ENCODE measurements around the gene NRP2. TPM values are rescaled to one million over a fixed set of nuclear protein-coding genes. Genes with fewer than 3 reads are reported as not detected.
A peak's percentile ranks its signal among the peaks of the same experiment; 100 is the strongest.

The NRP2 gene
- total RNA-seq, 2 donors from 2014 or later = 69.7 to 92.4 TPM

GRCh38 chr2:205714058-205714776 lies 31.9 kb downstream of the NRP2 start:
- Histone ChIP-seq H3K9me3 (ENCODE audit: control insufficient read depth, low read length) (no peaks in the 10 kb centered on the region), H3K27ac (ENCODE audit: low read depth, low read length) (peak overlapping the region; percentile 30), H3K27me3 (ENCODE audit: control insufficient read depth, insufficient read depth, low read length, poor library complexity, severe bottlenecking) (no peaks in the 10 kb centered on the region), H3K9ac (ENCODE audit: extremely low read depth, low read length, poor library complexity, severe bottlenecking) (no peak overlapping the region), H3K4me1 (ENCODE audit: control insufficient read depth, insufficient read depth, low read length) (peaks cover 35% of the 10 kb centered on the region), H3K4me3 (ENCODE audit: low read length) (no peak overlapping the region), H3K36me3 (ENCODE audit: control insufficient read depth, insufficient read depth, low read length) (peaks cover 45% of the 10 kb centered on the region)
- peaks cover 47% of the 10 kb centered on the region for H3K4me1 Mint-ChIP-seq
- peak overlapping the region; percentile 8 for H3K27ac Mint-ChIP-seq
- no peaks in the 10 kb centered on the region for H3K9me3 Mint-ChIP-seq
- no peak for TF ChIP-seq CTCF (conservative IDR thresholded peaks at IDR 0.05)
- WGBS, 2 experiments (ENCODE audit: insufficient coverage in 1 of 2, insufficient read length in 1 of 2) = 87 to 95% methylated on average over 4 to 5 of the region's 5 CpGs
- H3K36me3 Mint-ChIP-seq (ENCODE audit: low read depth) = peaks cover 38% of the 10 kb centered on the region
- no peaks in the 10 kb centered on the region for H3K27me3 Mint-ChIP-seq (ENCODE audit: insufficient read depth)
- DNase-seq = no peak
- H3K4me3 Mint-ChIP-seq = no peak overlapping the region

GRCh38 chr2:205714789-205715720 lies 32.8 kb downstream of the NRP2 start:
- Histone ChIP-seq H3K27ac (ENCODE audit: low read depth, low read length) (peak overlapping the region; percentile 30), H3K4me1 (ENCODE audit: control insufficient read depth, insufficient read depth, low read length) (peaks cover 35% of the 10 kb centered on the region), H3K27me3 (ENCODE audit: control insufficient read depth, insufficient read depth, low read length, poor library complexity, severe bottlenecking) (no peaks in the 10 kb centered on the region), H3K4me3 (ENCODE audit: low read length) (no peak overlapping the region), H3K9ac (ENCODE audit: extremely low read depth, low read length, poor library complexity, severe bottlenecking) (no peak overlapping the region), H3K36me3 (ENCODE audit: control insufficient read depth, insufficient read depth, low read length) (peaks cover 37% of the 10 kb centered on the region), H3K9me3 (ENCODE audit: control insufficient read depth, low read length) (no peaks in the 10 kb centered on the region)
- TF ChIP-seq CTCF (conservative IDR thresholded peaks at IDR 0.05) = no peak
- Mint-ChIP-seq H3K27ac (peak overlapping the region; percentile 8), H3K27me3 (ENCODE audit: insufficient read depth) (no peaks in the 10 kb centered on the region), H3K4me1 (peaks cover 55% of the 10 kb centered on the region), H3K36me3 (ENCODE audit: low read depth) (peaks cover 35% of the 10 kb centered on the region), H3K4me3 (no peak overlapping the region), H3K9me3 (no peaks in the 10 kb centered on the region)
- DNase-seq = no peak
- WGBS, 2 experiments (ENCODE audit: insufficient coverage in 1 of 2, insufficient read length in 1 of 2) = 88% methylated on average over 10 to 13 of the region's 13 CpGs

- Histone ChIP-seq H3K4me1 (ENCODE audit: control insufficient read depth, insufficient read depth, low read length) (peaks cover 35% of the 10 kb centered on the region), H3K9ac (ENCODE audit: extremely low read depth, low read length, poor library complexity, severe bottlenecking) (no peak overlapping the region), H3K27me3 (ENCODE audit: control insufficient read depth, insufficient read depth, low read length, poor library complexity, severe bottlenecking) (no peaks in the 10 kb centered on the region), H3K36me3 (ENCODE audit: control insufficient read depth, insufficient read depth, low read length) (peaks cover 37% of the 10 kb centered on the region), H3K9me3 (ENCODE audit: control insufficient read depth, low read length) (no peaks in the 10 kb centered on the region), H3K27ac (ENCODE audit: low read depth, low read length) (no peak overlapping the region), H3K4me3 (ENCODE audit: low read length) (no peak overlapping the region)
- no peaks in the 10 kb centered on the region for H3K27me3 Mint-ChIP-seq (ENCODE audit: insufficient read depth)
- WGBS, 2 experiments (ENCODE audit: insufficient coverage in 1 of 2, insufficient read length in 1 of 2) = 93 to 96% methylated on average over 17 to 20 of the region's 20 CpGs
- peaks cover 64% of the 10 kb centered on the region for H3K4me1 Mint-ChIP-seq
- peak; percentile 74 for TF ChIP-seq CTCF (conservative IDR thresholded peaks at IDR 0.05)
- peak; percentile 87 for DNase-seq
- no peak overlapping the region for H3K4me3 Mint-ChIP-seq
- peaks cover 32% of the 10 kb centered on the region for H3K36me3 Mint-ChIP-seq (ENCODE audit: low read depth)
- H3K27ac Mint-ChIP-seq = no peak overlapping the region
- H3K9me3 Mint-ChIP-seq = no peaks in the 10 kb centered on the region
Measured at GRCh38 chr2:205715831-205716525, 33.7 kb downstream of the NRP2 start.

All from endodermal cell (in vitro differentiated cells).